Neural cell (in vitro differentiated cells): Measurements from ENCODE around the gene IBA57. TPM values are rescaled to one million over a fixed set of nuclear protein-coding genes. Genes with fewer than 3 reads are reported as not detected.

Source experiments
- H2AFZ ChIP-seq: fragments of 200-600, 300-800 bp; sonication (generic), shearing (Covaris generic); 2 replicates; pipeline ENCODE4 v1.6.0; 2014; ENCODE audit warnings: low read depth, mild to moderate bottlenecking, antibody characterized with exemption, low read length, moderate library complexity
- H3F3A ChIP-seq: fragments of 200-600 bp; shearing (Covaris generic); 2 replicates; pipeline ENCODE4 v1.6.1; 2016; ENCODE audit warnings: mild to moderate bottlenecking, moderate library complexity, mixed read lengths, antibody characterized with exemption, low read length; ENCODE audit not compliant: insufficient read depth, poor library complexity, severe bottlenecking
- H3K27ac ChIP-seq: fragments of 200-600, 300-800 bp; sonication (generic), shearing (Covaris generic); 2 replicates; pipeline ENCODE4 v1.5.1; 2014; ENCODE audit warnings: mild to moderate bottlenecking, low read length, moderate library complexity
- H3K27me3 ChIP-seq: fragments of 300-800, 200-600 bp; sonication (generic), shearing (Covaris generic); 2 replicates; pipeline ENCODE4 v1.6.0; 2014; ENCODE audit warnings: mild to moderate bottlenecking, low read depth, low read length, moderate library complexity; ENCODE audit not compliant: insufficient read depth
- H3K36me3 ChIP-seq: fragments of 300-800, 200-600 bp; sonication (generic), shearing (Covaris generic); 2 replicates; pipeline ENCODE4 v1.5.1; 2014; ENCODE audit warnings: mild to moderate bottlenecking, antibody characterized with exemption, low read length, moderate library complexity; ENCODE audit not compliant: insufficient read depth
- H3K4me2 ChIP-seq: fragments of 300-800, 200-600 bp; sonication (generic), shearing (Covaris generic); 2 replicates; pipeline ENCODE4 v1.6.0; 2014; ENCODE audit warnings: mild to moderate bottlenecking, low read length
- H3K4me3 ChIP-seq: fragments of 300-800, 200-600 bp; sonication (generic), shearing (Covaris generic); 2 replicates; pipeline ENCODE4 v1.5.1; 2014; ENCODE audit warnings: mild to moderate bottlenecking, low read length, moderate library complexity
- H3K79me2 ChIP-seq: fragments of 200-600 bp; shearing (Covaris generic); replicated peaks from 2 replicates; pipeline ENCODE4 v1.6.0; 2014; ENCODE audit warnings: mild to moderate bottlenecking, low read length, moderate library complexity; ENCODE audit not compliant: insufficient read depth
- H3K9ac ChIP-seq: fragments of 300-800, 200-600 bp; sonication (generic), shearing (Covaris generic); 2 replicates; pipeline ENCODE4 v1.6.1; 2016; ENCODE audit warnings: mild to moderate bottlenecking, low read length, mixed read lengths
- H3K9me2 ChIP-seq: fragments of 200-600 bp; shearing (Covaris generic); 2 replicates; pipeline ENCODE4 v1.6.1; 2016; ENCODE audit warnings: mild to moderate bottlenecking, low read length, mixed read lengths; ENCODE audit not compliant: insufficient read depth
- H3K9me3 ChIP-seq: fragments of 200-600, 300-800 bp; sonication (generic), shearing (Covaris generic); 2 replicates; pipeline ENCODE4 v1.6.1; 2016; ENCODE audit warnings: mild to moderate bottlenecking, mixed run types, low read length, moderate library complexity, mixed read lengths
- H4K20me1 ChIP-seq: fragments of 200-600 bp; shearing (Covaris generic); 2 replicates; pipeline ENCODE4 v1.6.1; 2016; ENCODE audit warnings: mild to moderate bottlenecking, mixed run types; ENCODE audit not compliant: insufficient read depth
- CTCF ChIP-seq: fragments of 450-650 bp; IDR thresholded peaks from 2 replicates; pipeline ENCODE4 v1.5.1; 2014; ENCODE audit warnings: antibody characterized with exemption, mild to moderate bottlenecking, moderate library complexity; ENCODE audit not compliant: poor library complexity, severe bottlenecking
- EP300 ChIP-seq: fragments of 450-650 bp; conservative IDR thresholded peaks from 2 replicates; pipeline ENCODE4 v1.6.1; 2014; ENCODE audit warnings: antibody characterized with exemption, mild to moderate bottlenecking, moderate library complexity; ENCODE audit not compliant: poor library complexity, severe bottlenecking
- EZH2 ChIP-seq: fragments of 200-600, 300-800 bp; shearing (Covaris generic), sonication (generic); IDR thresholded peaks from 2 replicates; pipeline ENCODE4 v1.6.1; 2014; ENCODE audit warnings: antibody characterized with exemption, low read length, borderline replicate concordance, mild to moderate bottlenecking; ENCODE audit not compliant: insufficient read depth, poor library complexity, severe bottlenecking
- MXI1 ChIP-seq: fragments of 450-650 bp; conservative IDR thresholded peaks from 2 replicates; pipeline ENCODE4 v1.6.1; 2014; ENCODE audit warnings: antibody characterized with exemption, mild to moderate bottlenecking; ENCODE audit not compliant: poor library complexity, severe bottlenecking
- POLR2AphosphoS5 ChIP-seq: IDR thresholded peaks from 2 replicates; pipeline ENCODE4 v1.6.1; 2012
- RAD21 ChIP-seq: fragments of 450-650 bp; conservative IDR thresholded peaks from 2 replicates; pipeline ENCODE4 v1.6.1; 2014; ENCODE audit warnings: antibody characterized with exemption, mild to moderate bottlenecking, moderate library complexity
- SMC3 ChIP-seq: fragments of 450-650 bp; conservative IDR thresholded peaks from 2 replicates; pipeline ENCODE4 v1.6.1; 2014; ENCODE audit warnings: antibody characterized with exemption, mild to moderate bottlenecking, moderate library complexity; ENCODE audit not compliant: poor library complexity
- TAF1 ChIP-seq: IDR thresholded peaks from 2 replicates; pipeline ENCODE4 v1.6.1; 2012; ENCODE audit warnings: low read depth
- polyA plus RNA-seq: library from polyadenylated mRNA; depleted of rRNA; stranded (reverse); fragments of >200 nt; gene quantifications from 2 replicates; pipeline ENCODE4 v1.2.3, GENCODE V29; 2014
- TF ChIP-seq, protein P1 (sequence below): IDR thresholded peaks from 2 replicates; pipeline ENCODE4 v1.6.1; 2012; ENCODE audit warnings: borderline replicate concordance

IBA57 gene
- polyA plus RNA-seq, 1 donor from 2014 or later: 5.5 TPM

GRCh38 chr1:228212966-228213844, 47.6 kb downstream of the IBA57 start:
- no peaks in the 10 kb centered on the region for H3K79me2 ChIP-seq
- H3K27me3 ChIP-seq: peaks cover 6% of the 10 kb centered on the region
- no peaks in the 10 kb centered on the region for H3K36me3 ChIP-seq
- H2AFZ ChIP-seq: peak overlapping the region; percentile 76
- no peaks in the 10 kb centered on the region for H3F3A ChIP-seq
- TF ChIP-seq RAD21: peak; percentile 60
- TF ChIP-seq EP300: no peak
- TF ChIP-seq POLR2AphosphoS5: peak; percentile 58
- TF ChIP-seq, protein P1, sequence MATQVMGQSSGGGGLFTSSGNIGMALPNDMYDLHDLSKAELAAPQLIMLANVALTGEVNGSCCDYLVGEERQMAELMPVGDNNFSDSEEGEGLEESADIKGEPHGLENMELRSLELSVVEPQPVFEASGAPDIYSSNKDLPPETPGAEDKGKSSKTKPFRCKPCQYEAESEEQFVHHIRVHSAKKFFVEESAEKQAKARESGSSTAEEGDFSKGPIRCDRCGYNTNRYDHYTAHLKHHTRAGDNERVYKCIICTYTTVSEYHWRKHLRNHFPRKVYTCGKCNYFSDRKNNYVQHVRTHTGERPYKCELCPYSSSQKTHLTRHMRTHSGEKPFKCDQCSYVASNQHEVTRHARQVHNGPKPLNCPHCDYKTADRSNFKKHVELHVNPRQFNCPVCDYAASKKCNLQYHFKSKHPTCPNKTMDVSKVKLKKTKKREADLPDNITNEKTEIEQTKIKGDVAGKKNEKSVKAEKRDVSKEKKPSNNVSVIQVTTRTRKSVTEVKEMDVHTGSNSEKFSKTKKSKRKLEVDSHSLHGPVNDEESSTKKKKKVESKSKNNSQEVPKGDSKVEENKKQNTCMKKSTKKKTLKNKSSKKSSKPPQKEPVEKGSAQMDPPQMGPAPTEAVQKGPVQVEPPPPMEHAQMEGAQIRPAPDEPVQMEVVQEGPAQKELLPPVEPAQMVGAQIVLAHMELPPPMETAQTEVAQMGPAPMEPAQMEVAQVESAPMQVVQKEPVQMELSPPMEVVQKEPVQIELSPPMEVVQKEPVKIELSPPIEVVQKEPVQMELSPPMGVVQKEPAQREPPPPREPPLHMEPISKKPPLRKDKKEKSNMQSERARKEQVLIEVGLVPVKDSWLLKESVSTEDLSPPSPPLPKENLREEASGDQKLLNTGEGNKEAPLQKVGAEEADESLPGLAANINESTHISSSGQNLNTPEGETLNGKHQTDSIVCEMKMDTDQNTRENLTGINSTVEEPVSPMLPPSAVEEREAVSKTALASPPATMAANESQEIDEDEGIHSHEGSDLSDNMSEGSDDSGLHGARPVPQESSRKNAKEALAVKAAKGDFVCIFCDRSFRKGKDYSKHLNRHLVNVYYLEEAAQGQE: peak; percentile 35
- peak; percentile 68 for TF ChIP-seq MXI1
- TF ChIP-seq EZH2: no peak
- TF ChIP-seq TAF1: no peak
- TF ChIP-seq CTCF: peak; percentile 77
- TF ChIP-seq SMC3: peak; percentile 70
- peak overlapping the region; percentile 67 for H3K9ac ChIP-seq
- no peaks in the 10 kb centered on the region for H4K20me1 ChIP-seq
- H3K9me2 ChIP-seq: no peaks in the 10 kb centered on the region
- no peaks in the 10 kb centered on the region for H3K9me3 ChIP-seq
- no peak overlapping the region for H3K27ac ChIP-seq
- peak overlapping the region; percentile 19 for H3K4me2 ChIP-seq
- peak overlapping the region; percentile 77 for H3K4me3 ChIP-seq

- Histone ChIP-seq H3K36me3 (no peaks in the 10 kb centered on the region), H3K4me2 (no peak overlapping the region), H3F3A (no peaks in the 10 kb centered on the region), H3K27me3 (peaks cover 6% of the 10 kb centered on the region), H3K9ac (no peak overlapping the region), H3K9me3 (no peaks in the 10 kb centered on the region), H3K79me2 (no peaks in the 10 kb centered on the region), H3K9me2 (no peaks in the 10 kb centered on the region), H3K4me3 (peak overlapping the region; percentile 77), H3K27ac (no peak overlapping the region), H2AFZ (no peak overlapping the region), H4K20me1 (no peaks in the 10 kb centered on the region)
- TF ChIP-seq SMC3 (no peak), RAD21 (no peak), MXI1 (no peak), CTCF (no peak), EZH2 (no peak), POLR2AphosphoS5 (no peak), EP300 (no peak), TAF1 (no peak)
- TF ChIP-seq, protein P1: no peak
These were observed 48.6 kb downstream of the IBA57 start for GRCh38 chr1:228213917-228214808.
